Glomerular visceral epithelial cell (primary cell): ENCODE measurements around the gene CDH23.
"Not testable (repeated sequence)": the region's sequence is repeated elsewhere in the genome, so short reads cannot be mapped to it uniquely, and the experiment has no call there.

ENCODE experiments used
- DNase-seq: peaks from one replicate; pipeline ENCODE4 v3.0.0-alpha.2; 2016; ENCODE audit errors: extremely low spot score

Gene CDH23

GRCh38 chr10:71584461-71584860 lies 187.7 kb downstream of the CDH23 start:
- no peak for DNase-seq

- DNase-seq = no peak
These were observed 188.3 kb downstream of the CDH23 start for GRCh38 chr10:71584902-71585563.

GRCh38 chr10:71585564-71586290 lies 189.0 kb downstream of the CDH23 start:
- DNase-seq = no peak

- DNase-seq = no peak
These were observed 191.3 kb downstream of the CDH23 start for GRCh38 chr10:71587941-71588573.

GRCh38 chr10:71588685-71589084 lies 192.0 kb downstream of the CDH23 start:
- no peak for DNase-seq

- DNase-seq = no peak
These were observed 193.2 kb downstream of the CDH23 start for GRCh38 chr10:71589617-71590551.

GRCh38 chr10:71590781-71591350 lies 194.1 kb downstream of the CDH23 start:
- no peak for DNase-seq

- no peak for DNase-seq
These were observed 198.3 kb downstream of the CDH23 start for GRCh38 chr10:71594934-71595571.

GRCh38 chr10:71595649-71596048 lies 198.9 kb downstream of the CDH23 start:
- no peak for DNase-seq

- no peak for DNase-seq
These were observed 199.4 kb downstream of the CDH23 start for GRCh38 chr10:71596127-71596526.

GRCh38 chr10:71596759-71597158 lies 200.0 kb downstream of the CDH23 start:
- no peak for DNase-seq

- no peak for DNase-seq
These were observed 201.2 kb downstream of the CDH23 start for GRCh38 chr10:71597821-71598498.

- no peak for DNase-seq
These were observed 201.9 kb downstream of the CDH23 start for GRCh38 chr10:71598621-71599055.

GRCh38 chr10:71599518-71599917 lies 202.8 kb downstream of the CDH23 start:
- no peak for DNase-seq

GRCh38 chr10:71600242-71600641 lies 203.5 kb downstream of the CDH23 start:
- DNase-seq = not testable (repeated sequence)

- DNase-seq = peak; percentile 10
These were observed 204.1 kb downstream of the CDH23 start for GRCh38 chr10:71600849-71601248.

GRCh38 chr10:71601273-71601672 lies 204.6 kb downstream of the CDH23 start:
- no peak for DNase-seq

- DNase-seq = no peak
These were observed 206.4 kb downstream of the CDH23 start for GRCh38 chr10:71603150-71603549.

- no peak for DNase-seq
These were observed 207.0 kb downstream of the CDH23 start for GRCh38 chr10:71603754-71604153.

- DNase-seq = no peak
These were observed 207.8 kb downstream of the CDH23 start for GRCh38 chr10:71604324-71605018.
